GM12891 (cell line): ENCODE data around the gene DIS3.

Experiments
- POLR2A ChIP-seq: IDR thresholded peaks from 2 replicates; pipeline ENCODE4 v1.6.1; 2011; ENCODE audit warnings: low read depth, low read length, control low read depth
- TAF1 ChIP-seq: IDR thresholded peaks from 2 replicates; pipeline ENCODE4 v1.6.1; 2011; ENCODE audit warnings: low read depth, low read length, control low read depth

DNA sequence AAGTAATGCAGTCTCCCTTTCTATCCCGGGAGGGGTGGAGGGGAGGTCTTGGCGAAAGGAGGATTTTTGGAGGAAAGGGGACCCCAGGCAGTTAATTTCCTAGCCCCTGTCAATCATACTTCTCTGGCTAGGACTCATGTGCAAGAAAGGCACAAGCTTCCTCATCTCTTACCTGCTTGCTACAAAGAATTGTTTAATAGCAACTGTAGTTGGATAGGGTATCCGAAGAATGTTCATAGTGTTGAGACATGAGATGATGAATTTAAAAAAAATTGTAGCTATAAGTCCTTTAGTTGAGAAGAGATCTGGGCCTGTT lies 53.5 kb downstream of the DIS3 start:
- no peak for TF ChIP-seq POLR2A
- no peak for TF ChIP-seq TAF1
